ENCODE results near the gene MATCAP1.

The MATCAP1 gene

GRCh38 chr16:67155295-67156142 is 28.2 kb downstream of the MATCAP1 start:
- DNase-seq, result peak; percentile 76

DNA sequence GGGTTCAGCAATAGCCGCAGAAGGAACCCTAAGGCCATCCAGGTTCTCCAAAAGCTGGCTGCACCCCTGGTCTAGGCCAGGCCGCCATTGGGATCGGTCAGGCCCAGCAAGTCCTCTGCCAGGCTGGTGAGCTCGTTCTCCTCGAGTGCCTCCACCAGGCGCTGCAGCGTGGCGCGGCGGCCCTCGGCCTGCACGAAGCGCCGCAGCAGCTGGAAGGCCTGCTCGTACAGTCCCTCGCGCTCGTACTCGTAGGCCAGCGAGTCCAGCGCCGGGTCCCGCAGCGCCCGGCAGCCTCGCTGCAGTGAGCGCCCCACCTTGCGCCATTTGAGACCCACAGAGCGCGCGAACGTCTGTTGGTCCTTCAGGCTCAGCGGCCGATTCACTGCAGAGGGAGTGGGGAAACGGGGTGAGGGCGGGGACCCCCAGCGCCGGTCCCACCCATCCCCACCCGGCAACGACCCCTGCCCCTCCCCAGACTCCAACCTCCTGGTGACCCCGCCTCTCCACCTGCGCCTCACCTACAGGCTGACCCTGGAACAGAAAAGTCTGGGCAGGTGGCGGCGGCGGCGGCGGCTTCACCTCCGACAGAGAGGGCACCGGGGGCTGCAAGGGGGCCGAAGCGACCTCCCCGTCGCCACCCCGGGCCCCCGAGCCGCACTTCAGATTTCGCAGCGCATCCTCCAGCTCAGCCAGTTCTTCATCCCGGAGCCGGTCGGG is 29.0 kb downstream of the MATCAP1 start:
- DNase-seq, result no peak

DNA sequence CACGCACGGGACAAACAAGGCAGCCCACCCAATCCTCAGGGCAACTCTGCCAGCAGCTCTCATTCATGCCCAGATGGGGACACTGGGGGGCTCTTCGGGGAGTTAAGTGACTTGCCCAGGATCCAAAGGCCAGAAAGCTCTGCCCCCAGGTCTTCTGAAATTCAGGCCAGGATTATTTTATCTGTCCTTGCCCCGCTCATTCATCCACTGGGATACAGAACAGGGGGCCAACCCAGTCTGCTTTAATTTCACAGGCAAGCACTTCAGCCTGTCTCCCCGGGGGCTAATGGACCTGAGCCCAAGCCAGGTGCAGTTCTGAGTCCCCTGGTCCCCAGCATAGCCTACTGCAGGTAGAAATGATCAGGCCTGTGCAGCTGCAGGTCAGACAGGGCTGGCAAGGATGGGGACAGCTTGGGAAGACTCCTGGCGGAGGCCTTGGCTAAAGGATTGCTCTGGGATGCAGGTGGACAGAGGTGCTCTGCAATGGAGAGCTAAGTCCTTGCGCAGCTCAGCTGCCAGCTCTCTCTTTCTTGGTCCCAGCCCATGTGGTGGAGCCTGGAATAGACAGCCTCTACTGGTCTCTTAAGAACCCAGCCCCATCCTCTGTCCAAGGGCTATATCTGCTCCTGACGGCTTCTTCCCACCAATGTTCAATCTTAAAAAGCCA is 32.2 kb downstream of the MATCAP1 start:
- no peak for DNase-seq

GRCh38 chr16:67150833-67151396 is 32.8 kb downstream of the MATCAP1 start, which contains the start of gene B3GNT9:
B3GNT9 (minus strand) TSS chr16:67150998; CDS start chr16:67150485, 513 bp downstream.
- DNase-seq, result peak; percentile 91

DNA sequence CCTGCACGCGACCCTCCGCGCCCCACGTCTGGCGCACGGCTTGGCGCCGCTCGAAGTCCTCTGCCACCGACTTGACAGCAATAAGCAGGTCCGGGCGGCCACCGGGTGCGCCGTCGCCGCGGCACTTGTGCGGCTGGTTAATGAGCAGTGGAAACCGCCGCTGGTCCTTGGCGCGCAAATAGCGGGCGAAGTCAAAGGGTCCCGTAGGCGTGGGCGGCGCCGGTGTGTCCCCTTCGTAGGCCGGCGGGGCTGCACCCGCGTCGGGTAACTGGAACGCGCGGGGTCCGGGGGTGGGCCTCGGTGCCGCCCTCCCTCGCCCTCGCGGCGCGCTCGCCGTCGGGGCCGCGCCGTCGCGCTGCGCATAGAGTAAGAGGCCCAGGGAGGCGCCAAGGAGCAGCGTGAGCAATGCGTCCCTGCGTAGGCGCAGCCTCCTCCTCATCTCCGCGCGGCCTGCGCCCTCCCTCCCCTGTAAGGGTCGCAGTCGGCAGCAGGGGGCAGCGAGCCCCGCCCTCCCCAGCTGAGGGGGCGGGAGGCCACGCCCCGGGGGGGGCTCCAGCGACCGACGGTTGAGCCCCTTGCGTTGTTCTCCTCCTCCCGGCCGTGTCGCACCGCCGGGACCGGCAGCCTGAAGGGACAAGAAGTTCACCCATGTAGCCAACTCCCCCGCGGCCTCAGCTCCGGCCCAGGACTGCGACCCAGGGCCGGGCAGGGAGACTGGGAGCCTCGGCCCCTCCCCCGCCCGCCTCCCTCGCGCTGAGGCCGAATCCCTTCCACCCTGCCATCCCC is 33.5 kb downstream of the MATCAP1 start:
- peak; percentile 86 for DNase-seq

DNA sequence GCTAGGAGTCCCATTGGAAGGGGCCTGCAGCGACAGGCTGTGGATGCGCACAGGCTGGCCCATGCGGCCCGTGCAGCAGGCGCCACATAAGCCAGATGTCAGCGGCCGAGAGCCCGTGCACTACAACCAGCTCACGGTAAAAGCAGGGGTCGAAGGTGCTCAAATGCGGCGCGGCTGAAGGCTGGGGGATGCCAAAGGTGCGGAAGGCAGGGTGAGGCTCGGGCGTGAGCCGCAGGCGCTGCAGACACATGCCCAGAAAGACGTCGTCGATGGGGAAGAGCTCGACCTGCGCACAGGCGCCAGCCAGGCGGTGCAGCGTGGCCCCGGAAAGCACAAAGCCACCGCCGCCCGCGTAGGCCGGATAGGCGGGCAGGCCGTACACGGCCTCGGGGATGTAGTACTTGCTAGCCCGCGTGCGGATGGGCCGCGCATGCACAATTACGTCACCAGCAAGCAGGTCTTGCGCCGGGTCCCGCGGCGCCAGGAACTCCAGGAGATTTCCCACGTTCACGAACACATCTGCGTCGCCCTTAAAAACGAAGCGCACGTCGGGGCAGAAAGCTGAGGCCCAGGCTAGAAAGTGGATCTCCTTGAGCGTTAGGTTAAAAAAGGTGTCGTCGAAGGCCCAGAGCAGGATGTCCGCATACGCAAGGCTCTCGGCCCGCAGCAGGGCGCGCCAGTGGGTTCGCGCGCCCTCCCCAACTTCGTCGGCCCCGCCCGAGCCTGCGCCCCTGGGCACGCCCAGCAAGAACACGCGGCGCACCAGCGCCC is 34.3 kb downstream of the MATCAP1 start:
- DNase-seq, result no peak

GRCh38 chr16:67148656-67149275 is 35.0 kb downstream of the MATCAP1 start:
- DNase-seq, result no peak

DNA sequence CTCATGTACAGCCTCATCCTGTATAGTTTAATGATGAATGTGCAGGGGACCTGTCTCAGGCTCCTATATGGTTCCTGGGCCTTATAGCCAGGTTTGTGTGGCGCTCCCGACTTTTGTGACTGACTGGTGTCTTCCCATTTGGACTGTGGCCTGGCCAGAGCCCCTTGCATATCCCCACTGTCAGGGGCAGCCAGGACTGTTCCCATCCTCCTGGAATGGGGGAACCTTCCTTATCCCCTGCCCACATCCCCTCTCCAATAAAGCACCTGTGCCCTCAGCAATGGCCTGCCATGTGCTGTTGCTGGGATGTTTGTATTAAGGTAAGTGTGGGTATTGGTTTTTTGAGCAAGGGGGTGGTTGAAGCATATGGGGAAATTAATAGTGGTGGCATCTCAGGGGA is 35.5 kb downstream of the MATCAP1 start:
- DNase-seq, result no peak

DNA sequence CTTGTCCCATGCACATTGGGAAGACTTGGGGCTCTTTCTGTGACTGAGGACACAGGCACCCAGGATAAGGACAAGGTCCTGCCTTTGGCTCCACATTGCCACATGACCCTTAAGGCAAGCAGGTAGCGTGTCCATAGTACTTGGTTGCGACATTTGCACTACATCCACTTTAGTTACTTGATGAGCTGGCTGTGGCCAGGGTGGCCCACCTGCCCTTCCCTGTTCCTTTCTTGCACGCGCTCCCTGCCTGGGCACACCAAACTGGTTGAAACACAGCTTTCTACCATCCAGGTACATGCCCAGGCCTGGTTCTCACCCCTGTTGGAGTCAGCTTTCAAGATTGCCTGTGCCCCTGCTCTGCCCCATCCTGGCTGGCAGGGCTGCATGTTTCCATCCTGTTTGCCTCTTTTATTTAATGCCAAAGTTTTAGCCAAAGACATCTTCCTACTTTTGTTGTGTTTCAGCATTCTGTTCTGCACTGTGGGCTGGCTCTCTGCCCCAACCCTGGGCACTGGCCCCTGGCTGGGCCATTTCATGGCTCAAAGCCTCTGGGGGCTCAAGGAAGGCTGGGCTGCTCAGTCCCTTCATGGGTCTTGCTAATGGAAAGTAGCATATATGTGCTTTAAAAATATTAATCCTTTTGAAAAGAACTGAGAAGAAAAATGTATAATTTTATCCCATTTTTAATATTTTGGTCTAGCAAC is 36.2 kb downstream of the MATCAP1 start:
- no peak for DNase-seq

- no peak for DNase-seq
Observed at GRCh38 chr16:67146523-67147357, 37.0 kb downstream of the MATCAP1 start.

DNA sequence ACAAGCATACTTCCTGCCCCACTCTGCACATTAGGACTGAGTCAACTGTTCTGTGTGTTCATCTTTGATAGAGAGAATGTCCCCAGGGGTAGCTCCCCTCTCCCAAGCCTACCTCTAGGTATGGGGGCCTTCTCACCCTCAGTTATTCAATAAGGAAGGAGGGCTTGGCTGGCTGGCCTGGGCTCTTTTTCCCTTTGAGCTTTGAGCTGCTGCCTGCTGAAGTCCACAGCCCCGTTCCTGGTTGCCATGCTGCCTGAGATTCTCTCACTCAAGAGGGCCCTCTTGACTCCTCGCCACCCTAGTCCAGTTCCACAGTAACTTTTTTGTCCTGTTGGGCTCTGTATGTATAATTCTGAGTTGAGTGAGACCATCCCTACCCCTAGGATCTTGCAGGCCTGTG is 38.0 kb downstream of the MATCAP1 start:
- DNase-seq, result no peak

DNA sequence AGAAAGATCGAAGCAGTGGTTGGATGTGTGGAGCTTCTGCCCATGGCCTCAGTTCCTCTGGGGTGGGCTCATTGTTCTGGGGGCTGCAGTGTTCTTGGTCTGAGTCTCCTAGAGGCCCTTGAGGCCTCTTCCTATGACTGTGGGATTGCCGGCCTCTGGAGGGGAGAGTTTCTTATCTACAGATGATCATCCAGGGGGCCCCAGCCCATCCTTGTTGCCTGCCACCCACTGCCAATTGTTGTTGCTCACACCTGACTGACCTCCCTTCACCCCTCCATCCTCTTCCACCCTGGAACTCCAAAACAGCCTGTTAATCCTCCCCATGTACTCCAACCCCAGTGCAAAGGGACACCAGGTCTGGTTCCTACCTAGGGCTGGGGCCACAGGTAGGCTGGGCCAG is 38.8 kb downstream of the MATCAP1 start:
- DNase-seq, result no peak

DNA sequence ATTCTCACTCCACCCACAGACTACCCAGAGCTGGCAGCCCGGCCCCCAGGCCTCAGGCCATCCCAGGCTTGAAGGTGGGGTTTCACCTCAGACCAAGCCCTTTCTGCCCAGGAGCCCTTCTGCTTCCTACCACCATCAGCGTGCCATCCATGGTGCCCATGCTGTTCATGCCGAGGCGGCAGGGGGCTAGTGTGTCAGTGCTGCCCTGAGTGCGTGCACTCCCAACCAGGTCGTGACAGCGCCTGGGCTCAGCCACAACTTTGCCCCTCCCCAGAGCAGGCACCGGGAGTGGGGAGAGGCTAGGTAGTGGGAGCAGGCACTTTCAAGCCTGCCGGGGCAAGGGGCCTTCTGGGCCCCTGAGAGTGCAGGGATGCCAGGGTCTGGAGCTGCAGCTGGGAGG is 41.4 kb downstream of the MATCAP1 start:
- no peak for DNase-seq

DNA sequence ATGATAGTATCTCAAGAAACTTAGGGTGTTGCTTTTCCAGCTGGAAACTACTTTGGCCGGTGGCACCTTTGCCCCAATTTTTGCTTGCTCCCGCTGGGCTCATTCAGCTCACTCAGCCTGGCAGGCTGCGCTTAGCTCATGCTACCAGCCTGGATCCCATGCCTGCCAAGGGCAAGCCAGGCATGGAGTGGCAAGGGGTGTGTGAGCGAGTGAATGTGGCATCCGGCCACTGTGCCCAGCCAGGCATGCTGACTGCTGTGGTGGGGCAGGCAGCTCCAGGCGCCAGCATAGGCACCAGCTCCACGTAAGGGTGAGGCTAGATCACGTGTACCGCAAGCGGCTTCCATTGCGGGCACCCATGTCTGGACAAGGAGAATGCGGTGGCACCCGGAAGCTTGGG is 42.4 kb downstream of the MATCAP1 start:
- DNase-seq, result no peak

DNA sequence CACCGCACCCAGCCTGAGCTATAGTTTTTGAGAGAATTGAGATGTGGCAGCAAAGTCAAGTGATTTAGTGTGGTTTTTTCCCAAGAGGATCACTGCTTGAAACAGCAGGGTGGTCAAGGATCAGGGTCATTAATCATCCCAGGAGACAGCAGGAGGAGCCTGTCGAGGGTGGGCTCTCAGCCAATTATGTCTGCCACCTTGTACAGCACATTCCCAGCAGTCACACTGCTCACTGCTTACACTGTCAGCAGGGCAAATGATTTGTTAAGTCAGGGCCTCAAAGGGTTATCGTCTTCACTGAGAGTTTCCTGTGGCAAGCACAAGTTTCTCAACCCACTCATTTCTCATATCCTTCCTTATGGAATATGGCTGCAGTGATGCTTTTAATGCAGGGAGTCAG is 46.2 kb downstream of the MATCAP1 start:
- no peak for DNase-seq

GRCh38 chr16:67129422-67129821 is 54.3 kb downstream of the MATCAP1 start:
- DNase-seq, result no peak

DNA sequence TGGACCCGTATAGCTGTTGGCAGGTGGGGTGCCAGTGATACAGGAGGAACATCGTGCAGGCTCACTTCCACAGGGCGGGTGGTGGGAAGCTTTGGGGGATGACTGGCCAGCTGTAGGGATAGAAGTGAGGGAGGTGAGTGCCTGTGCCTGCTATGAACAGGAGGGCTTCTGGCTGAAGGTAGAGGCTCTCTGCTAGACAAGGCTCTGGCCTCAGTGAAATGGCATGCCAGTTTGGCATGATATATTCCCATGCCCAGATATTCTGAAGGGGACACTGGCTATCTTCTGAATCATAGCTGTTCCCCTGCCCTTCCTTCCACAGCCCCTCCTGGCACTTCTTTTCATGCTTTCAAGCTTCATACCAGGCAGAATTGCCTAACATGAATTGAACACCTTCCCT is 54.9 kb downstream of the MATCAP1 start:
- DNase-seq, result no peak

GRCh38 chr16:67128417-67128816 is 55.3 kb downstream of the MATCAP1 start:
- DNase-seq, result no peak
